SK-N-SH (cell line): ENCODE results near the gene PRDM15. TPM values are rescaled to one million over a fixed set of nuclear protein-coding genes. Genes with fewer than 3 reads are reported as not detected.

Source experiments
- CTCF ChIA-PET: fragments of 300-600, 350-600 bp; formaldehyde crosslinking; extraction: SDS; loops from one replicate; lab custom pipeline; 2021; lab: Yijun Ruan, JAX
- POLR2A ChIA-PET: fragments of 350-600 bp; sonication (Branson Sonifier 250); formaldehyde crosslinking; extraction: SDS; loops from one replicate; lab custom pipeline; 2020; ENCODE audit warnings: antibody characterized with exemption, inconsistent platforms; lab: Yijun Ruan, JAX
- DNase-seq: peaks from one replicate; pipeline ENCODE4 v3.0.0; 2012
- H2AFZ ChIP-seq: fragments of 200-600 bp; sonication (generic); 2 replicates; pipeline ENCODE4 v1.8.1; 2016; ENCODE audit warnings: antibody characterized with exemption, mild to moderate bottlenecking, low read depth
- H3F3A ChIP-seq: fragments of 200-600 bp; sonication (generic); replicated peaks from 2 replicates; pipeline ENCODE3; 2016; ENCODE audit warnings: antibody characterized with exemption, mild to moderate bottlenecking; ENCODE audit not compliant: insufficient read depth
- H3K27ac ChIP-seq, 2 experiments: fragments of 200-500 bp in 1 of 2; fragments of 200-600 bp in 1 of 2; sonication (Bioruptor generic) in 1 of 2; sonication (generic), shearing (Covaris generic) in 1 of 2; 2 replicates each; pipeline versions ENCODE4 v1.5.1 to v1.6.1; 2014 to 2016; ENCODE audit warnings: low read depth in 2 of 2, inconsistent platforms in 1 of 2, low read length in 1 of 2, mild to moderate bottlenecking in 1 of 2, mixed read lengths in 1 of 2
- H3K27me3 ChIP-seq: fragments of 200-600 bp; sonication (generic), shearing (Covaris generic); 2 replicates; pipeline ENCODE4 v1.6.1; 2016; ENCODE audit warnings: mixed run types; ENCODE audit not compliant: insufficient read depth
- H3K36me3 ChIP-seq, 2 experiments: fragments of 200-500 bp in 1 of 2; fragments of 200-600 bp in 1 of 2; sonication (Bioruptor generic) in 1 of 2; sonication (generic) in 1 of 2; replicated peaks in 1 of 2; 2 replicates each; pipeline versions ENCODE3 to v1.5.1; 2014 to 2016; ENCODE audit warnings: low read length in 1 of 2, mild to moderate bottlenecking in 1 of 2; ENCODE audit not compliant: insufficient read depth in 2 of 2, control insufficient read depth in 1 of 2
- H3K4me1 ChIP-seq, 2 experiments: fragments of 200-500 bp in 1 of 2; fragments of 200-600 bp in 1 of 2; sonication (Bioruptor generic) in 1 of 2; sonication (generic), shearing (Covaris generic) in 1 of 2; 2 replicates each; pipeline versions ENCODE4 v1.5.1 to v1.6.1; 2014 to 2016; ENCODE audit warnings: low read depth in 1 of 2, low read length in 1 of 2, mixed run types in 1 of 2; ENCODE audit not compliant: insufficient read depth in 2 of 2, control insufficient read depth in 1 of 2
- H3K4me2 ChIP-seq: fragments of 200-600 bp; sonication (generic), shearing (Covaris generic); 2 replicates; pipeline ENCODE4 v1.6.1; 2017; ENCODE audit warnings: mixed run types
- H3K4me3 ChIP-seq, 2 experiments: fragments of 200-500 bp in 1 of 2; fragments of 200-600 bp in 1 of 2; sonication (Bioruptor generic) in 1 of 2; sonication (generic), shearing (Covaris generic) in 1 of 2; 2 replicates each; pipeline versions ENCODE4 v1.5.1 to v1.8.1; 2014 to 2016; ENCODE audit warnings: low read depth in 2 of 2, inconsistent platforms in 1 of 2, low read length in 1 of 2, mild to moderate bottlenecking in 1 of 2, mixed read lengths in 1 of 2, moderate library complexity in 1 of 2
- H3K79me2 ChIP-seq: fragments of 200-600 bp; sonication (generic); 2 replicates; pipeline ENCODE4 v1.8.1; 2017; ENCODE audit warnings: mild to moderate bottlenecking; ENCODE audit not compliant: insufficient read depth
- H3K9ac ChIP-seq: fragments of 200-600 bp; sonication (generic); 2 replicates; pipeline ENCODE4 v1.6.1; 2017; ENCODE audit warnings: mixed run types
- H3K9me2 ChIP-seq: fragments of 200-600 bp; sonication (generic); 2 replicates; pipeline ENCODE4 v1.6.1; 2017; ENCODE audit warnings: mixed run types
- H3K9me3 ChIP-seq: fragments of 200-600 bp; sonication (generic); 2 replicates; pipeline ENCODE4 v1.6.1; 2017; ENCODE audit warnings: mixed run types, mild to moderate bottlenecking, moderate library complexity
- H4K20me1 ChIP-seq: fragments of 200-600 bp; sonication (generic); 2 replicates; pipeline ENCODE4 v1.6.1; 2017; ENCODE audit warnings: mild to moderate bottlenecking, mixed run types; ENCODE audit not compliant: insufficient read depth
- ELF1 ChIP-seq: IDR thresholded peaks from 2 replicates; pipeline ENCODE4 v1.4.0; 2012
- FOSL2 ChIP-seq: IDR thresholded peaks from 2 replicates; pipeline ENCODE4 v1.4.0; 2012; ENCODE audit warnings: low read depth, mild to moderate bottlenecking, moderate library complexity, borderline replicate concordance
- GATA2 ChIP-seq: sonication (generic); formaldehyde crosslinking; IDR thresholded peaks from 2 replicates; pipeline ENCODE4 v1.5.0; 2020; ENCODE audit warnings: mild to moderate bottlenecking, missing genetic modification reagents
- IRF3 ChIP-seq: fragments of 150-350 bp; IDR thresholded peaks from 2 replicates; pipeline ENCODE4 v1.6.1; 2016; ENCODE audit warnings: mild to moderate bottlenecking, low read depth, low read length
- MAX ChIP-seq: IDR thresholded peaks from 2 replicates; pipeline ENCODE4 v1.4.0; 2012; ENCODE audit warnings: low read depth
- MEF2A ChIP-seq: IDR thresholded peaks from 2 replicates; pipeline ENCODE4 v1.4.0; 2012; ENCODE audit warnings: low read depth, borderline replicate concordance
- MXI1 ChIP-seq: IDR thresholded peaks from 2 replicates; pipeline ENCODE4 v1.6.1; 2012; ENCODE audit warnings: mild to moderate bottlenecking, low read depth, low read length, improper control_type of control experiment
- NFIC ChIP-seq: IDR thresholded peaks from 2 replicates; pipeline ENCODE4 v1.4.0; 2012; ENCODE audit warnings: borderline replicate concordance
- PBX3 ChIP-seq: IDR thresholded peaks from 2 replicates; pipeline ENCODE4; 2012
- POLR2AphosphoS5 ChIP-seq: IDR thresholded peaks from 2 replicates; pipeline ENCODE4 v1.6.1; 2012; ENCODE audit warnings: low read depth, low read length
- RFX5 ChIP-seq: IDR thresholded peaks from 2 replicates; pipeline ENCODE4 v1.6.1; 2012; ENCODE audit warnings: mild to moderate bottlenecking, improper control_type of control experiment, low read length
- RXRA ChIP-seq: IDR thresholded peaks from 2 replicates; pipeline ENCODE4 v1.4.0; 2012; ENCODE audit warnings: low read depth, mild to moderate bottlenecking, borderline replicate concordance
- SMC3 ChIP-seq: IDR thresholded peaks from 2 replicates; pipeline ENCODE4 v1.6.1; 2012; ENCODE audit warnings: low read depth, low read length, improper control_type of control experiment
- TCF12 ChIP-seq: IDR thresholded peaks from 2 replicates; pipeline ENCODE4 v1.4.0; 2012
- YY1 ChIP-seq: IDR thresholded peaks from 2 replicates; pipeline ENCODE4 v1.4.0; 2012; ENCODE audit warnings: low read depth, mild to moderate bottlenecking
- WGBS: methylation state at CpG from one replicate; pipeline ENCODE4 v1.1.6; 2017; ENCODE audit warnings: low lambda C conversion rate; 5-methylcytosine and 5-hydroxymethylcytosine counted together
- polyA plus RNA-seq, 3 experiments: library from polyadenylated mRNA; depleted of rRNA; stranded (reverse); fragments of >200 nt; gene quantifications; 2 replicates each; pipeline ENCODE4 v1.2.3, GENCODE V29; 2012
- TF ChIP-seq, protein P1 (sequence below): IDR thresholded peaks from 2 replicates; pipeline ENCODE4 v1.4.0; 2012; ENCODE audit warnings: low read depth, borderline replicate concordance

PRDM15 gene
- polyA plus RNA-seq, 1 of the 3 experiments (the other 2 are of a cell fraction): 7.0 TPM

GRCh38 chr21:41895643-41896493, 16.7 kb upstream of the PRDM15 start:
- Histone ChIP-seq H3K9me3 (no peaks in the 10 kb centered on the region), H3K79me2 (no peaks in the 10 kb centered on the region), H3K4me1 (peaks cover 0 to 12% of the 10 kb centered on the region in 2 experiments; a peak in 2 of 4 replicates), H3K36me3 (peaks cover 0 to 12% of the 10 kb centered on the region in 2 experiments), H3F3A (no peaks in the 10 kb centered on the region), H3K4me3 (no peak overlapping the region)
- POLR2A ChIA-PET: no interaction called here
- CTCF ChIA-PET: interaction anchor here (1.1 to 1.5 kb wide), 3 partner anchors 40 to 222 kb away, joined by 3 to 5 read pairs (median 4); no protein-coding TSS in a partner anchor
- TF ChIP-seq MXI1 (no peak), ELF1 (no peak), IRF3 (no peak), GATA2 (CRISPR knock-in tag) (no peak), RFX5 (no peak), NFIC (no peak), YY1 (no peak), PBX3 (no peak), MEF2A (no peak), MAX (no peak), TCF12 (no peak), RXRA (no peak), SMC3 (no peak), POLR2AphosphoS5 (no peak), FOSL2 (no peak)
- TF ChIP-seq, protein P1, sequence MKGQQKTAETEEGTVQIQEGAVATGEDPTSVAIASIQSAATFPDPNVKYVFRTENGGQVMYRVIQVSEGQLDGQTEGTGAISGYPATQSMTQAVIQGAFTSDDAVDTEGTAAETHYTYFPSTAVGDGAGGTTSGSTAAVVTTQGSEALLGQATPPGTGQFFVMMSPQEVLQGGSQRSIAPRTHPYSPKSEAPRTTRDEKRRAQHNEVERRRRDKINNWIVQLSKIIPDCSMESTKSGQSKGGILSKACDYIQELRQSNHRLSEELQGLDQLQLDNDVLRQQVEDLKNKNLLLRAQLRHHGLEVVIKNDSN: no peak
- TF ChIP-seq, all 33 proteins: peak for 0
- Histone ChIP-seq H3K9ac (no peak overlapping the region), H3K4me2 (no peak overlapping the region), H3K9me2 (no peaks in the 10 kb centered on the region), H3K27ac (no peak overlapping the region; a peak in 1 of 4 replicates), H3K27me3 (no peaks in the 10 kb centered on the region), H4K20me1 (no peaks in the 10 kb centered on the region), H2AFZ (no peak overlapping the region)
- 89% methylated on average over 22 of the region's 22 CpGs for WGBS
- DNase-seq: no peak
